CD4-positive, alpha-beta T cell (primary cell): ENCODE measurements around the gene RNF207. TPM values are rescaled to one million over a fixed set of nuclear protein-coding genes. Genes with fewer than 3 reads are reported as not detected.
A peak's percentile ranks its signal among the peaks of the same experiment; 100 is the strongest.

Experiments used
- ATAC-seq: fragments of 200-7000 bp; cut with Tn5 transposase; one replicate; pipeline ENCODE4 v1.10.0; 2022; ENCODE audit warnings: mild to moderate bottlenecking; ENCODE audit not compliant: poor library complexity
- CTCF ChIA-PET: fragments of 350-600 bp; sonication (Branson Sonifier 250); formaldehyde crosslinking; loops from one replicate; lab custom pipeline; 2021; ENCODE audit warnings: antibody characterized with exemption, inconsistent platforms; lab: Charles Lee
- POLR2A ChIA-PET: fragments of 350-600 bp; sonication (Branson Sonifier 250); formaldehyde crosslinking; loops from one replicate; lab custom pipeline; 2021; ENCODE audit warnings: antibody characterized with exemption, inconsistent platforms; lab: Charles Lee
- DNase-seq, 14 experiments: peaks; one replicate each; pipeline ENCODE4 v3.0.0-alpha.2; 2013 to 2020; ENCODE audit warnings: mixed read lengths in 2 of 14
- H3K27ac ChIP-seq, 2 donors: one replicate each; pipeline versions ENCODE4 v1.5.1 to v1.7.0; 2013; ENCODE audit warnings: low read length in 2 of 2, low read depth in 1 of 2, mild to moderate bottlenecking in 1 of 2
- H3K27me3 ChIP-seq, 2 experiments: 1 replicate in 1 of 2; 2 replicates in 1 of 2; pipeline versions ENCODE4 v1.6.1 to v1.7.0; 2013; ENCODE audit warnings: low read length in 2 of 2, control low read depth in 1 of 2, mild to moderate bottlenecking in 1 of 2, moderate library complexity in 1 of 2; ENCODE audit not compliant: insufficient read depth in 2 of 2, control insufficient read depth in 1 of 2
- H3K36me3 ChIP-seq: one replicate; pipeline ENCODE4 v1.6.1; 2013; ENCODE audit warnings: low read length, control low read depth; ENCODE audit not compliant: insufficient read depth
- H3K4me1 ChIP-seq: one replicate; pipeline ENCODE4 v1.6.1; 2013; ENCODE audit warnings: low read length, control low read depth; ENCODE audit not compliant: insufficient read depth
- H3K4me3 ChIP-seq: one replicate; pipeline ENCODE4 v1.5.1; 2013; ENCODE audit warnings: mild to moderate bottlenecking, low read length, moderate library complexity
- H3K9me3 ChIP-seq, 2 experiments: 1 replicate in 1 of 2; 2 replicates in 1 of 2; pipeline versions ENCODE4 v1.6.1 to v1.7.0; 2013; ENCODE audit warnings: low read length in 2 of 2, mild to moderate bottlenecking in 2 of 2, control low read depth in 1 of 2, moderate library complexity in 1 of 2; ENCODE audit not compliant: control insufficient read depth in 1 of 2, insufficient read depth in 1 of 2
- H3K27ac Mint-ChIP-seq: one replicate; pipeline ENCODE4 v1.8.0; 2020; ENCODE audit warnings: mixed read lengths
- H3K27me3 Mint-ChIP-seq: one replicate; pipeline ENCODE4 v1.8.0; 2021; ENCODE audit warnings: mixed read lengths
- H3K36me3 Mint-ChIP-seq: one replicate; pipeline ENCODE4 v1.8.0; 2021; ENCODE audit warnings: low read depth, mixed read lengths
- H3K4me1 Mint-ChIP-seq: one replicate; pipeline ENCODE4 v1.8.0; 2021; ENCODE audit warnings: low read depth, mixed read lengths
- H3K4me3 Mint-ChIP-seq: one replicate; pipeline ENCODE4 v1.8.0; 2020; ENCODE audit warnings: mild to moderate bottlenecking, mixed read lengths
- H3K9me3 Mint-ChIP-seq: one replicate; pipeline ENCODE4 v1.8.0; 2020; ENCODE audit warnings: mixed read lengths
- CTCF ChIP-seq: fragments of 200-600 bp; IDR thresholded peaks from one replicate; pipeline ENCODE4 v1.8.0; 2022; ENCODE audit warnings: antibody characterized with exemption, mild to moderate bottlenecking
- intact Hi-C, 2 experiments: fragments of 100-400 bp; cut with DNase I in 1 of 2; cut with micrococcal nuclease in 1 of 2; formaldehyde crosslinking; loops; one replicate each; pipeline versions ENCODE4 v1.15.1 to v1.9.0; 2023 to 2025; cut with DNase I, micrococcal nuclease
- total RNA-seq, 174 experiments: library from RNA in 2 of 174; stranded (reverse) in 2 of 174; gene quantifications; one replicate each; pipeline ENCODE4 v1.2.3 and lab custom pipeline; 2021 to 2026

Gene RNF207
- total RNA-seq, 2 experiments from 2014 or later = 5.4 to 6.8 TPM

- no peaks in the 10 kb centered on the region for H3K36me3 ChIP-seq
- peak in 8 of 14 experiments; percentile 17 to 76 (median 45) for DNase-seq
- H3K27ac Mint-ChIP-seq = no peak within 1 kb of the TSS
- H3K27me3 ChIP-seq = peaks cover 12 to 13% of the 10 kb centered on the region in 2 experiments
- H3K9me3 Mint-ChIP-seq = no peaks in the 10 kb centered on the region
- H3K4me3 ChIP-seq = peak within 1 kb of the TSS; percentile 46
- no peaks in the 10 kb centered on the region for H3K9me3 ChIP-seq
- H3K4me1 Mint-ChIP-seq = peaks cover 4% of the 10 kb centered on the region
- peak within 1 kb of the TSS; percentile 80 for H3K4me3 Mint-ChIP-seq
- ChIA-PET POLR2A (no interaction called here), CTCF (interaction anchor here (2.9 kb wide), 1 partner anchor 16 kb away, joined by 7 read pairs; no protein-coding TSS in a partner anchor)
- intact Hi-C loops = no loop called here
- H3K27me3 Mint-ChIP-seq = peaks cover 11% of the 10 kb centered on the region
- H3K36me3 Mint-ChIP-seq = no peaks in the 10 kb centered on the region
- no peak for TF ChIP-seq CTCF
- peak; percentile 63 for ATAC-seq
- H3K4me1 ChIP-seq = peaks cover 18% of the 10 kb centered on the region
- H3K27ac ChIP-seq = no peak within 1 kb of the TSS
These were observed 55.2 kb downstream of the RNF207 start, which contains the start of gene GPR153 for GRCh38 chr1:6260961-6261614. Gene GPR153, minus strand, starts transcription at chr1:6261098. Its CDS starts 6,193 bp downstream, at chr1:6254905.

GRCh38 chr1:6261615-6261995, 55.7 kb downstream of the RNF207 start:
- H3K27ac ChIP-seq = no peak overlapping the region
- no peaks in the 10 kb centered on the region for H3K9me3 Mint-ChIP-seq
- no peaks in the 10 kb centered on the region for H3K9me3 ChIP-seq
- intact Hi-C loops = no loop called here
- no peak overlapping the region for H3K27ac Mint-ChIP-seq
- ChIA-PET POLR2A (no interaction called here), CTCF (interaction anchor here (2.9 kb wide), 1 partner anchor 17 kb away, joined by 7 read pairs; no protein-coding TSS in a partner anchor)
- H3K27me3 ChIP-seq = peaks cover 12 to 13% of the 10 kb centered on the region in 2 experiments
- peaks cover 11% of the 10 kb centered on the region for H3K27me3 Mint-ChIP-seq
- DNase-seq = no peak
- peak overlapping the region; percentile 80 for H3K4me3 Mint-ChIP-seq
- no peaks in the 10 kb centered on the region for H3K36me3 ChIP-seq
- peaks cover 4% of the 10 kb centered on the region for H3K4me1 Mint-ChIP-seq
- peak overlapping the region; percentile 16 for H3K4me3 ChIP-seq
- H3K36me3 Mint-ChIP-seq = no peaks in the 10 kb centered on the region
- peaks cover 18% of the 10 kb centered on the region for H3K4me1 ChIP-seq
- TF ChIP-seq CTCF = no peak
- no peak for ATAC-seq

- H3K27me3 ChIP-seq = peaks cover 12 to 13% of the 10 kb centered on the region in 2 experiments
- no peaks in the 10 kb centered on the region for H3K9me3 ChIP-seq
- H3K4me1 ChIP-seq = peaks cover 18% of the 10 kb centered on the region
- ATAC-seq = no peak
- Mint-ChIP-seq H3K4me1 (peaks cover 4% of the 10 kb centered on the region), H3K9me3 (no peaks in the 10 kb centered on the region), H3K4me3 (peak overlapping the region; percentile 51), H3K27me3 (peaks cover 11% of the 10 kb centered on the region), H3K36me3 (no peaks in the 10 kb centered on the region), H3K27ac (no peak overlapping the region)
- no peaks in the 10 kb centered on the region for H3K36me3 ChIP-seq
- ChIA-PET CTCF (no interaction called here), POLR2A (no interaction called here)
- no peak for TF ChIP-seq CTCF
- H3K4me3 ChIP-seq = no peak overlapping the region
- intact Hi-C loops = no loop called here
- no peak for DNase-seq
- H3K27ac ChIP-seq = no peak overlapping the region
These were observed 56.9 kb downstream of the RNF207 start for GRCh38 chr1:6262555-6263420.
